Muscle of leg (tissue), 16 donors: ENCODE data around the gene HIVEP3. TPM values are rescaled to one million over a fixed set of nuclear protein-coding genes. Genes with fewer than 3 reads are reported as not detected.
A peak's percentile ranks its signal among the peaks of the same experiment; 100 is the strongest.

Experiments
- DNase-seq: peaks from one replicate; pipeline ENCODE4 v3.0.0; 2013
- H3K27ac ChIP-seq: one replicate; pipeline ENCODE4 v1.5.1; 2013; ENCODE audit warnings: mild to moderate bottlenecking, low read length, control low read depth
- H3K27me3 ChIP-seq: one replicate; pipeline ENCODE4 v1.6.1; 2013; ENCODE audit warnings: low read length; ENCODE audit not compliant: control insufficient read depth, insufficient read depth
- H3K36me3 ChIP-seq: one replicate; pipeline ENCODE4 v1.6.1; 2013; ENCODE audit warnings: low read length; ENCODE audit not compliant: control insufficient read depth, insufficient read depth
- H3K4me1 ChIP-seq: one replicate; pipeline ENCODE4 v1.6.1; 2013; ENCODE audit warnings: low read length; ENCODE audit not compliant: control insufficient read depth, insufficient read depth
- H3K4me3 ChIP-seq: one replicate; pipeline ENCODE4 v1.5.1; 2013; ENCODE audit warnings: low read length, control low read depth
- H3K9me3 ChIP-seq: replicated peaks from 2 replicates; pipeline ENCODE4 v1.6.1; 2013; ENCODE audit warnings: low read depth, low read length; ENCODE audit not compliant: control insufficient read depth
- WGBS: methylation state at CpG from one replicate; pipeline ENCODE4 v1.1.5; 2013; ENCODE audit warnings: missing lambda C conversion rate; ENCODE audit not compliant: insufficient coverage; 5-methylcytosine and 5-hydroxymethylcytosine counted together
- long read RNA-seq, 11 donors: transcript quantifications; one replicate each; lab custom pipeline, GENCODE V29; 2026
- polyA plus RNA-seq, 8 donors: library from polyadenylated mRNA; unstranded; fragments of 120-200 nt; gene quantifications; one replicate each; pipeline versions ENCODE4 v1.2.1 to v1.2.3, GENCODE V29; 2013; ENCODE audit warnings: inconsistent platforms in 1 of 8, low replicate concordance in 1 of 8; ENCODE audit not compliant: insufficient read length in 8 of 8, insufficient read depth in 1 of 8
- total RNA-seq: library from RNA; stranded (reverse); fragments of 120-200 nt; gene quantifications from one replicate; pipeline ENCODE4 v1.2.4, GENCODE V29; 2013

HIVEP3 gene
- total RNA-seq (0.93 TPM), polyA plus RNA-seq (1 to 10 TPM; 2.1 to 3.7 (median 2.8) TPM)
- long read RNA-seq, donor 1, result 0 reads
- long read RNA-seq, donor 2, result 0 reads
- long read RNA-seq, donor 3, partial matches to known transcripts, result 0 of 1 reads
- long read RNA-seq, donor 3, other reads (novel, unspliced or antisense), result 0 of 1 reads
- long read RNA-seq, donor 4, result 0 reads
- long read RNA-seq, donor 5, result 0 reads
- long read RNA-seq, donor 6, result 0 reads
- long read RNA-seq, donor 7, partial matches to known transcripts, result 0 of 2 reads
- long read RNA-seq, donor 7, other reads (novel, unspliced or antisense), result 0 of 2 reads
- long read RNA-seq, donor 8, result 0 reads
- long read RNA-seq, donor 9, partial matches to known transcripts, result 0 of 1 reads
- long read RNA-seq, donor 9, other reads (novel, unspliced or antisense), result 0 of 1 reads
- long read RNA-seq, donor 10, result 0 reads
- long read RNA-seq, donor 11, partial matches to known transcripts, result 0 of 1 reads
- long read RNA-seq, donor 11, other reads (novel, unspliced or antisense), result 0 of 1 reads

GRCh38 chr1:41918450-41919043, at the start of gene HIVEP3:
TSS of gene HIVEP3 (minus strand) at chr1:41918922.
- H3K27ac ChIP-seq, result no peak within 1 kb of the TSS
- 4% methylated on average over 4 of the region's 15 CpGs for WGBS
- H3K27me3 ChIP-seq, result peaks cover 34% of the 10 kb centered on the region
- no peaks in the 10 kb centered on the region for H3K36me3 ChIP-seq
- H3K4me1 ChIP-seq, result peaks cover 17% of the 10 kb centered on the region
- H3K9me3 ChIP-seq, result no peaks in the 10 kb centered on the region
- peak within 1 kb of the TSS; percentile 39 for H3K4me3 ChIP-seq
- peak; percentile 68 for DNase-seq

- H3K27me3 ChIP-seq, result no peaks in the 10 kb centered on the region
- WGBS, result 84% methylated on average over 3 of the region's 3 CpGs
- no peak overlapping the region for H3K27ac ChIP-seq
- H3K9me3 ChIP-seq, result peaks cover 2% of the 10 kb centered on the region
- no peaks in the 10 kb centered on the region for H3K36me3 ChIP-seq
- no peak overlapping the region for H3K4me3 ChIP-seq
- no peak for DNase-seq
- H3K4me1 ChIP-seq, result no peaks in the 10 kb centered on the region
Measured at GRCh38 chr1:41964400-41964799, 45.7 kb upstream of the HIVEP3 start.

GRCh38 chr1:41963636-41964035, 44.9 kb upstream of the HIVEP3 start:
- no peaks in the 10 kb centered on the region for H3K4me1 ChIP-seq
- no peaks in the 10 kb centered on the region for H3K27me3 ChIP-seq
- no peak overlapping the region for H3K4me3 ChIP-seq
- peak; percentile 3 for DNase-seq
- H3K9me3 ChIP-seq, result no peaks in the 10 kb centered on the region
- WGBS, result 65% methylated on average over 2 of the region's 6 CpGs
- H3K36me3 ChIP-seq, result no peaks in the 10 kb centered on the region
- no peak overlapping the region for H3K27ac ChIP-seq

GRCh38 chr1:41958015-41958673, 39.4 kb upstream of the HIVEP3 start:
- no peak for DNase-seq
- Histone ChIP-seq H3K9me3 (no peaks in the 10 kb centered on the region), H3K4me1 (no peaks in the 10 kb centered on the region), H3K27me3 (no peaks in the 10 kb centered on the region), H3K36me3 (no peaks in the 10 kb centered on the region), H3K27ac (no peak overlapping the region), H3K4me3 (no peak overlapping the region)
- 79% methylated on average over 4 of the region's 6 CpGs for WGBS

- H3K27ac ChIP-seq, result no peak overlapping the region
Measured at GRCh38 chr1:41957568-41957967, 38.8 kb upstream of the HIVEP3 start.

DNA sequence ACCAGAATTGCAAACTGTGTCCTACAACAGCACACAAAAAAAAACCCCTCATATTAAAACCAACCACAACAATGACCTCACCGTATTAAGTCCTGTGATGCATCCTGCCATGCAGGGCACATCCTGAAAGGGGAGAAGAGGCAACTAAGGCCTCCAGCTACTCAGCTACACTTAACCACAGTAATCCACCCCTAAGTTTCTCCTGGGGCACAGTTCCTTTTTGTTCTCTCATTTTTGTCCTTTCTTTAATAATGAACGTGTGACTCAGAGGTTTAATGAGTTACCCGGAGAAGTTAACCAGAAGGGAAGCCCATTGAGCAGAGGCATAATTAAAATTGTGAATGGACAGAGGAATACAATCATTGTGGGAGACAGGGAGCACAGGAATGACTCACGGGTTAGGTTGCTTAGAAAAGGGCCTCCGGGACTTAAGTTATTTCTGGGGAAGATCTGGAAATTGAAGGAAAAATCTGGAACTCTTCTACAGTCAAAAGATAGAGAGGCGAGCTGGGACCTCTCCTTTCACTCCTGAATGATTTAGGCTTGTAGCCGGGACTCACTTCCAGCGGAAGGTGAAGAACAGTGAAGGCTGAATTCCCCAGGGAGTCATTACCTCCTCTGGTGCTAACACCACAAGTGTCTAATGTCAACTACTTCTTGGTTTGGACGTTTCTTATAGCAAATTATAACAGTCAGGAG, 36.9 kb upstream of the HIVEP3 start:
- WGBS, result 36% methylated on average over 4 of the region's 9 CpGs
- H3K27ac ChIP-seq, result no peak overlapping the region
- DNase-seq, result peak; percentile 4

More at GRCh38 chr1:41957568-41957967, 38.8 kb upstream of the HIVEP3 start:
- H3K4me3 ChIP-seq, result no peak overlapping the region
- no peaks in the 10 kb centered on the region for H3K27me3 ChIP-seq
- no peaks in the 10 kb centered on the region for H3K4me1 ChIP-seq
- H3K9me3 ChIP-seq, result no peaks in the 10 kb centered on the region
- no peaks in the 10 kb centered on the region for H3K36me3 ChIP-seq
- 83% methylated on average over 2 of the region's 3 CpGs for WGBS
- no peak for DNase-seq

DNA sequence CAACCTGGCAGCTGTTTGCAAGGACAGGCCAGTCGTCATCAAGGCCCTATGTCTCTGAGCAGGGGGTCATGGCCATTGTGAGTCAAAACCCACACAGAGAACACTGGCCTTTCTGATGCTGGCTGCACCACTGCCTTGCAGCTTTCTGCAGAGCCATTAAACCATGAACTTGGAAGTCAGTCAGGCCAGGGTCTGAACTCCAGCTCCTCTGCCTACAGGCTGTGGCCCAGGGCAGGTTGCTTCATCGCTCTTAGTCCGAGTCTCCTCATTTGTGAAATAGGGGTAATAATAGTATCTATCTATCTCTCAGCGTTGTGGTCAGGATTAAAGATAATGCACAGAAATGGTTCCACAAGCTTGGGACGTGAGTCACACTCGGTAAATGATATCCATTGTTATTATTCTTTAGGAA, 35.8 kb upstream of the HIVEP3 start:
- Histone ChIP-seq H3K4me3 (no peak overlapping the region), H3K27me3 (no peaks in the 10 kb centered on the region), H3K4me1 (no peaks in the 10 kb centered on the region), H3K9me3 (no peaks in the 10 kb centered on the region), H3K36me3 (no peaks in the 10 kb centered on the region), H3K27ac (no peak overlapping the region)
- WGBS, result no CpG with 5 or more reads among the region's 6 CpGs
- no peak for DNase-seq

More for the DNA sequence above, 36.9 kb upstream of the HIVEP3 start:
- no peak overlapping the region for H3K4me3 ChIP-seq
- H3K4me1 ChIP-seq, result no peaks in the 10 kb centered on the region
- no peaks in the 10 kb centered on the region for H3K27me3 ChIP-seq
- H3K9me3 ChIP-seq, result no peaks in the 10 kb centered on the region
- no peaks in the 10 kb centered on the region for H3K36me3 ChIP-seq

GRCh38 chr1:41953291-41953690, 34.6 kb upstream of the HIVEP3 start:
- Histone ChIP-seq H3K9me3 (no peaks in the 10 kb centered on the region), H3K4me3 (no peak overlapping the region), H3K4me1 (no peaks in the 10 kb centered on the region), H3K27ac (no peak overlapping the region), H3K36me3 (no peaks in the 10 kb centered on the region), H3K27me3 (no peaks in the 10 kb centered on the region)
- no peak for DNase-seq
- no CpG with 5 or more reads among the region's 1 CpG for WGBS

- Histone ChIP-seq H3K4me1 (no peaks in the 10 kb centered on the region), H3K27ac (no peak overlapping the region), H3K4me3 (no peak overlapping the region), H3K9me3 (no peaks in the 10 kb centered on the region), H3K27me3 (no peaks in the 10 kb centered on the region), H3K36me3 (no peaks in the 10 kb centered on the region)
- WGBS, result 80% methylated on average over 1 of the region's 2 CpGs
- DNase-seq, result no peak
Measured at GRCh38 chr1:41952208-41952607, 33.5 kb upstream of the HIVEP3 start.
